Measurements from ENCODE around the gene ACOT13. TPM values are rescaled to one million over a fixed set of nuclear protein-coding genes. Genes with fewer than 3 reads are reported as not detected.

ACOT13 gene
- total RNA-seq, 2 donors from 2014 or later = 36.2 to 43.1 TPM

GRCh38 chr6:24696097-24696496 lies 29.2 kb downstream of the ACOT13 start:
- H3K4me3 Mint-ChIP-seq = no peak overlapping the region
- Histone ChIP-seq H3K4me1 (ENCODE audit: control insufficient read depth, insufficient read depth, low read length) (no peaks in the 10 kb centered on the region), H3K27ac (ENCODE audit: low read depth, low read length) (no peak overlapping the region), H3K27me3 (ENCODE audit: control insufficient read depth, insufficient read depth, low read length, poor library complexity, severe bottlenecking) (no peaks in the 10 kb centered on the region), H3K36me3 (ENCODE audit: control insufficient read depth, insufficient read depth, low read length) (peaks cover 4% of the 10 kb centered on the region), H3K4me3 (ENCODE audit: low read length) (no peak overlapping the region), H3K9me3 (ENCODE audit: control insufficient read depth, low read length) (no peaks in the 10 kb centered on the region), H3K9ac (ENCODE audit: extremely low read depth, low read length, poor library complexity, severe bottlenecking) (no peak overlapping the region)
- no peaks in the 10 kb centered on the region for H3K27me3 Mint-ChIP-seq (ENCODE audit: insufficient read depth)
- no peak for DNase-seq
- WGBS, 2 experiments (ENCODE audit: insufficient coverage in 1 of 2, insufficient read length in 1 of 2) = 97% methylated on average over 2 of the region's 2 CpGs; no CpG with 5 or more reads in 1 of the 2 experiments
- H3K27ac Mint-ChIP-seq = no peak overlapping the region
- peaks cover 23% of the 10 kb centered on the region for H3K36me3 Mint-ChIP-seq (ENCODE audit: low read depth)
- no peak for TF ChIP-seq CTCF (conservative IDR thresholded peaks at IDR 0.05)
- H3K9me3 Mint-ChIP-seq = no peaks in the 10 kb centered on the region
- peaks cover 24% of the 10 kb centered on the region for H3K4me1 Mint-ChIP-seq

GRCh38 chr6:24699521-24700359 lies 32.9 kb downstream of the ACOT13 start:
- Mint-ChIP-seq H3K27me3 (ENCODE audit: insufficient read depth) (no peaks in the 10 kb centered on the region), H3K36me3 (ENCODE audit: low read depth) (peaks cover 39% of the 10 kb centered on the region), H3K27ac (no peak overlapping the region), H3K9me3 (no peaks in the 10 kb centered on the region), H3K4me3 (no peak overlapping the region), H3K4me1 (peaks cover 27% of the 10 kb centered on the region)
- Histone ChIP-seq H3K36me3 (ENCODE audit: control insufficient read depth, insufficient read depth, low read length) (peaks cover 30% of the 10 kb centered on the region), H3K9ac (ENCODE audit: extremely low read depth, low read length, poor library complexity, severe bottlenecking) (no peak overlapping the region), H3K9me3 (ENCODE audit: control insufficient read depth, low read length) (no peaks in the 10 kb centered on the region), H3K27me3 (ENCODE audit: control insufficient read depth, insufficient read depth, low read length, poor library complexity, severe bottlenecking) (no peaks in the 10 kb centered on the region), H3K4me1 (ENCODE audit: control insufficient read depth, insufficient read depth, low read length) (no peaks in the 10 kb centered on the region), H3K4me3 (ENCODE audit: low read length) (no peak overlapping the region), H3K27ac (ENCODE audit: low read depth, low read length) (no peak overlapping the region)
- no peak for DNase-seq
- no peak for TF ChIP-seq CTCF (conservative IDR thresholded peaks at IDR 0.05)
- 82 to 86% methylated on average over 2 to 3 of the region's 3 CpGs for WGBS, 2 experiments (ENCODE audit: insufficient coverage in 1 of 2, insufficient read length in 1 of 2)

- Mint-ChIP-seq H3K9me3 (no peaks in the 10 kb centered on the region), H3K27me3 (ENCODE audit: insufficient read depth) (no peaks in the 10 kb centered on the region), H3K36me3 (ENCODE audit: low read depth) (peaks cover 63% of the 10 kb centered on the region), H3K4me1 (peaks cover 26% of the 10 kb centered on the region), H3K27ac (peak overlapping the region; percentile 57), H3K4me3 (no peak overlapping the region)
- H3K36me3 ChIP-seq (ENCODE audit: control insufficient read depth, insufficient read depth, low read length) = peaks cover 60% of the 10 kb centered on the region
- no peak overlapping the region for H3K27ac ChIP-seq (ENCODE audit: low read depth, low read length)
- H3K27me3 ChIP-seq (ENCODE audit: control insufficient read depth, insufficient read depth, low read length, poor library complexity, severe bottlenecking) = no peaks in the 10 kb centered on the region
- no peak overlapping the region for H3K4me3 ChIP-seq (ENCODE audit: low read length)
- no peak for DNase-seq
- no peaks in the 10 kb centered on the region for H3K4me1 ChIP-seq (ENCODE audit: control insufficient read depth, insufficient read depth, low read length)
- no peak overlapping the region for H3K9ac ChIP-seq (ENCODE audit: extremely low read depth, low read length, poor library complexity, severe bottlenecking)
- H3K9me3 ChIP-seq (ENCODE audit: control insufficient read depth, low read length) = no peaks in the 10 kb centered on the region
- WGBS, 2 experiments (ENCODE audit: insufficient coverage in 1 of 2, insufficient read length in 1 of 2) = 95 to 98% methylated on average over 4 of the region's 4 CpGs
- no peak for TF ChIP-seq CTCF (conservative IDR thresholded peaks at IDR 0.05)
These were observed 35.9 kb downstream of the ACOT13 start for GRCh38 chr6:24702720-24703282.

Measured in endodermal cell (in vitro differentiated cells).